Myocyte (in vitro differentiated cells): ENCODE data around the gene TPRN. TPM values are rescaled to one million over a fixed set of nuclear protein-coding genes. Genes with fewer than 3 reads are reported as not detected.
A peak's percentile ranks its signal among the peaks of the same experiment; 100 is the strongest.

ENCODE experiments used
- DNase-seq: peaks from one replicate; pipeline ENCODE4 v3.0.0-alpha.2; 2012; ENCODE audit warnings: low read depth
- total RNA-seq: library from RNA; depleted of rRNA; stranded (reverse); fragments of >200 nt; gene quantifications from 2 replicates; pipeline ENCODE4 v1.2.3, GENCODE V29; 2014

TPRN gene
- total RNA-seq, 1 donor from 2014 or later = 19.5 TPM

GRCh38 chr9:137174722-137175293, 25.7 kb downstream of the TPRN start:
- no peak for DNase-seq

- no peak for DNase-seq
Measured at GRCh38 chr9:137173796-137174664, 26.5 kb downstream of the TPRN start.

GRCh38 chr9:137172901-137173795, 27.4 kb downstream of the TPRN start:
- peak; percentile 28 for DNase-seq

GRCh38 chr9:137171149-137171900, 29.2 kb downstream of the TPRN start:
- DNase-seq = peak; percentile 47

GRCh38 chr9:137170486-137171148, 29.9 kb downstream of the TPRN start:
- DNase-seq = no peak

- DNase-seq = no peak
Measured at GRCh38 chr9:137169896-137170358, 30.6 kb downstream of the TPRN start, which contains the start of gene LRRC26. LRRC26 (minus strand) TSS chr9:137170051; CDS start chr9:137169943, 108 bp downstream.

- no peak for DNase-seq
Measured at GRCh38 chr9:137168904-137169856, 31.4 kb downstream of the TPRN start.

- DNase-seq = no peak
Measured at GRCh38 chr9:137168573-137168903, 32.0 kb downstream of the TPRN start.

- no peak for DNase-seq
Measured at GRCh38 chr9:137167747-137168572, 32.6 kb downstream of the TPRN start.

GRCh38 chr9:137167277-137167746, 33.2 kb downstream of the TPRN start:
- no peak for DNase-seq

- DNase-seq = no peak
Measured at GRCh38 chr9:137166380-137167229, 33.9 kb downstream of the TPRN start.

GRCh38 chr9:137165250-137165836, 35.2 kb downstream of the TPRN start:
- DNase-seq = no peak

GRCh38 chr9:137164370-137165249, 35.9 kb downstream of the TPRN start:
- no peak for DNase-seq

- no peak for DNase-seq
Measured at GRCh38 chr9:137163805-137164204, 36.7 kb downstream of the TPRN start.

- DNase-seq = no peak
Measured at GRCh38 chr9:137163365-137163715, 37.2 kb downstream of the TPRN start.
